HL-60 (cell line): ENCODE data around the gene ATOX1.

ENCODE experiments used
- DNase-seq, 2 experiments: peaks; one replicate each; pipeline ENCODE4 v3.0.0-alpha.2; 2010 to 2020; ENCODE audit warnings: low read depth in 1 of 2, low spot score in 1 of 2
- H3K27ac ChIP-seq: fragments of 250-450 bp; sonication (Bioruptor Pico); replicated peaks from 2 replicates; pipeline ENCODE4 v1.5.1; 2020; ENCODE audit warnings: mild to moderate bottlenecking, moderate library complexity
- H3K27me3 ChIP-seq: fragments of 250-450 bp; sonication (Bioruptor Pico); 2 replicates; pipeline ENCODE4 v1.5.1; 2021; ENCODE audit warnings: mild to moderate bottlenecking, moderate library complexity; ENCODE audit not compliant: insufficient read depth, poor library complexity, severe bottlenecking
- H3K4me3 ChIP-seq: replicated peaks from 2 replicates; pipeline ENCODE4 v1.5.1; 2011; ENCODE audit warnings: mild to moderate bottlenecking, control low read depth, low read length; ENCODE audit not compliant: insufficient read depth
- CTCF ChIP-seq: IDR thresholded peaks from one replicate; pipeline ENCODE4 v1.5.1; 2011; ENCODE audit warnings: low read length, control low read depth, inconsistent platforms; ENCODE audit not compliant: insufficient read depth
- GABPA ChIP-seq: IDR thresholded peaks from 2 replicates; pipeline ENCODE4 v1.6.1; 2012; ENCODE audit warnings: low read depth
- POLR2AphosphoS5 ChIP-seq: IDR thresholded peaks from 2 replicates; pipeline ENCODE4 v1.6.1; 2012; ENCODE audit warnings: low read depth
- SPI1 ChIP-seq: IDR thresholded peaks from 2 replicates; pipeline ENCODE4 v1.6.1; 2012; ENCODE audit warnings: low read depth, mild to moderate bottlenecking, borderline replicate concordance
- long read RNA-seq: library from polyadenylated mRNA; unstranded; transcript quantifications from one replicate; pipeline ENCODE4 v2.0.0, GENCODE V29; 2020
- TF ChIP-seq, protein P1 (sequence below): IDR thresholded peaks from 2 replicates; pipeline ENCODE4 v1.6.1; 2012; ENCODE audit warnings: low read depth; ENCODE audit not compliant: insufficient replicate concordance

Gene ATOX1
- long read RNA-seq, transcript ATOX1-206 (3 exons, 591 nt): major isoform, 17 of 47 reads
- long read RNA-seq, transcript ATOX1-201 (4 exons, 488 nt): minor isoform, 5 of 47 reads
- long read RNA-seq, partial matches to known transcripts: 1 of 47 reads
- long read RNA-seq, other reads (novel, unspliced or antisense): 24 of 47 reads

DNA sequence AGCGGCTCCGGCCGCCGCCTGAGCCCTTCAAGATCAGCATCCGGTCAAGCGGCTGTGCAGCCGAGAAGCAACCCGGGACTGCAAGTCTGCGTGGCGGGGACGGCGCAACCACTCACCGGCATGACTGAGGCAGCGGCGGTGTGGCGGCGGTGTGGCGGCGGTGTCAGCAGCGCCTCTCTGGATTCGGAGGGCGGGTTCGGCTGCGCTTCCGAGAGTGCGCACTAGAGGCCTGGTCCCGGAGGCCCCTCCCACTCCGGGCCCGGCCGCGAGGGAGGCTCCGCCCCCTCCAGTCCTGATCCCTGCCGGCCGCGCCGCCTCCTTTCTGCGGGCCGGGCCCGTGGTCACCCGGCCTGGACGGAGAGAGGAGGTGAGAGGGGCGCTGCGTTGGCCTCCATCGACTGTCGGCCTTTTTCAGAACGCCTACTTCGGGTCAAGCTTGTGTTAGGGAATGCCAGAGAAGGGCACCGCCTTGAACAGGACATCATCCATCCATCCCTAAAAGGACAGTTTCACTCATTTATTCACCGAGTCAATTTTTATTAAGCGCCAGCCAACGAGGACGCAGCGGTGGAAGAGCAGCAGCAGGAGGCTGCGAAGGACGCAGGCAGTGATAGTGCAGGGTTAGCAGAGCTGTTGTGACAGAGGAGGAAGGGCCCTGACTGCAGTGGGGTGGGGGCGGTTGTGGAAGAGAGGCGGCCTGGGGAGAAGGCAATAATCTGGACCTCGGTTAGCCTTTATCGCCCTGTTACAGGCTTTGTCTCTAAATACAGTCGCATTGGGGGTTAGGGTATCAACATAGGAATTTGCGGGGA is at the start of gene ATOX1:
Gene ATOX1 (minus strand): TSS at position 202 of the 812 bp plus-strand sequence. CDS start 80 bp downstream, at position 122.
- Histone ChIP-seq H3K4me3 (peak within 1 kb of the TSS; percentile 92), H3K27me3 (no peaks in the 10 kb centered on the region), H3K27ac (peak within 1 kb of the TSS; percentile 73)
- TF ChIP-seq GABPA: no peak
- peak; percentile 93 for TF ChIP-seq POLR2AphosphoS5
- TF ChIP-seq, protein P1, sequence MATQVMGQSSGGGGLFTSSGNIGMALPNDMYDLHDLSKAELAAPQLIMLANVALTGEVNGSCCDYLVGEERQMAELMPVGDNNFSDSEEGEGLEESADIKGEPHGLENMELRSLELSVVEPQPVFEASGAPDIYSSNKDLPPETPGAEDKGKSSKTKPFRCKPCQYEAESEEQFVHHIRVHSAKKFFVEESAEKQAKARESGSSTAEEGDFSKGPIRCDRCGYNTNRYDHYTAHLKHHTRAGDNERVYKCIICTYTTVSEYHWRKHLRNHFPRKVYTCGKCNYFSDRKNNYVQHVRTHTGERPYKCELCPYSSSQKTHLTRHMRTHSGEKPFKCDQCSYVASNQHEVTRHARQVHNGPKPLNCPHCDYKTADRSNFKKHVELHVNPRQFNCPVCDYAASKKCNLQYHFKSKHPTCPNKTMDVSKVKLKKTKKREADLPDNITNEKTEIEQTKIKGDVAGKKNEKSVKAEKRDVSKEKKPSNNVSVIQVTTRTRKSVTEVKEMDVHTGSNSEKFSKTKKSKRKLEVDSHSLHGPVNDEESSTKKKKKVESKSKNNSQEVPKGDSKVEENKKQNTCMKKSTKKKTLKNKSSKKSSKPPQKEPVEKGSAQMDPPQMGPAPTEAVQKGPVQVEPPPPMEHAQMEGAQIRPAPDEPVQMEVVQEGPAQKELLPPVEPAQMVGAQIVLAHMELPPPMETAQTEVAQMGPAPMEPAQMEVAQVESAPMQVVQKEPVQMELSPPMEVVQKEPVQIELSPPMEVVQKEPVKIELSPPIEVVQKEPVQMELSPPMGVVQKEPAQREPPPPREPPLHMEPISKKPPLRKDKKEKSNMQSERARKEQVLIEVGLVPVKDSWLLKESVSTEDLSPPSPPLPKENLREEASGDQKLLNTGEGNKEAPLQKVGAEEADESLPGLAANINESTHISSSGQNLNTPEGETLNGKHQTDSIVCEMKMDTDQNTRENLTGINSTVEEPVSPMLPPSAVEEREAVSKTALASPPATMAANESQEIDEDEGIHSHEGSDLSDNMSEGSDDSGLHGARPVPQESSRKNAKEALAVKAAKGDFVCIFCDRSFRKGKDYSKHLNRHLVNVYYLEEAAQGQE: peak; percentile 24
- DNase-seq: peak; percentile 71 to 86

DNA sequence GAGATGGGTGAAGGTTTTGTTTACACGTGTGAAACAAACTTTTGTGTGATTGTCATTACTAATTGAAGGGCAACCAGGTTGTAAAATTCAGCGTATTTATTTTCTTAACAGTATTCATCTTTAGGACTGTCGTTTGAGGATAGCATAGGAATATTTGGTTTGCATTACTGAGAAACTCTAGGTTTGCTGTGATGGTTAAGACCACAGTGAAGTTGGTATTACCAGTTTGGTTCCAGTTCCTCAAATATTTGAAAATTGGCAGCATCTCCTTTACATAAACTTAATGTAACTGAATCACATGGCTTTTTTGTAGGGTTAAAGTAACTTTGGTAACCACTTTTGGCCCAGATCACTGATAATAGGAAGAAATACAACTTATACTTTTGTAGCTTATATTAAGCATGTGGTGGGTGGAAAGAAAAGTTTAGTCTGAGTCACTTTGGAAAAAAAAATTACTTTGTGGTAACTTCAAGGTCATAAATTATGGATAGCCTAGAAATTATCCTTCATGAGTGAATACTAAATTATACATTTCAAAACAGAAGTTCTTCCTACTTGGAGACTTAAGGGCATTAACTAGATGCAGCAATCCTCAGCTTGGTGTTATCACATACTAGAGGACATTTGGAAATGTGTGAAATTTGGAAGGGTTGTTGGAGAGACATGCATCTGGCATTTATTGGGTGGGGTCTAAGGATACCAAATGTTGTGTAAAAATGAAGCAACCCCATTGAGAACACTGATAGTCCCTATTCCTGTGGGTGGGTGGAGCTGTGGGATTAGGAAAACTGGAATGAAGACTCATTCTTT is 47.2 kb upstream of the ATOX1 start:
- no peak overlapping the region for H3K27ac ChIP-seq
- TF ChIP-seq CTCF (no peak), GABPA (no peak), POLR2AphosphoS5 (no peak), SPI1 (no peak)
- TF ChIP-seq, protein P1: no peak
- no peak for DNase-seq

DNA sequence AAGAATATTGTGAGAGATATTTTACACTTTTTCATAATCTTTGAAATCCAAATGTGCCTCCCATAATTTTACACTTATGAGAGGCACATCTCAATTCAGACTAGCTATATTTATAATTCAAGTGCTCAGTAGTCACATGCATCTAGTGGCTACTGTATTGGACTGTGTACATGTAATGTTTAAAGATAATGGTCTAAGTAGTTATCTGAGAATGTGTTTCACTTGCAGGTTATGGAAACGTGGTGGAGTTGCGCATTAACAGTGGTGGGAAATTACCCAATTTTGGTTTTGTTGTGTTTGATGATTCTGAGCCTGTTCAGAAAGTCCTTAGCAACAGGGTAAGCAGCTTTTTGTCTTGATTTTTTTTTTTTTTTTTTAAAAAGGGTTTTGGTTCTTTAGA is 42.1 kb upstream of the ATOX1 start:
- TF ChIP-seq POLR2AphosphoS5 (no peak), GABPA (no peak)
- TF ChIP-seq, protein P1: no peak
- no peak overlapping the region for H3K4me3 ChIP-seq
- H3K27ac ChIP-seq: peak overlapping the region; percentile 50
- peak; percentile 67 to 70 for DNase-seq
- no peaks in the 10 kb centered on the region for H3K27me3 ChIP-seq

More for the DNA sequence above, 47.2 kb upstream of the ATOX1 start:
- Histone ChIP-seq H3K27me3 (no peaks in the 10 kb centered on the region), H3K4me3 (no peak overlapping the region)
